ENCODE measurements around the gene NKX6-2. TPM values are rescaled to one million over a fixed set of nuclear protein-coding genes. Genes with fewer than 3 reads are reported as not detected.

Gene NKX6-2
- total and polyA plus RNA-seq, 4 donors = 0.07 to 7.1 TPM; not detected in 2

DNA sequence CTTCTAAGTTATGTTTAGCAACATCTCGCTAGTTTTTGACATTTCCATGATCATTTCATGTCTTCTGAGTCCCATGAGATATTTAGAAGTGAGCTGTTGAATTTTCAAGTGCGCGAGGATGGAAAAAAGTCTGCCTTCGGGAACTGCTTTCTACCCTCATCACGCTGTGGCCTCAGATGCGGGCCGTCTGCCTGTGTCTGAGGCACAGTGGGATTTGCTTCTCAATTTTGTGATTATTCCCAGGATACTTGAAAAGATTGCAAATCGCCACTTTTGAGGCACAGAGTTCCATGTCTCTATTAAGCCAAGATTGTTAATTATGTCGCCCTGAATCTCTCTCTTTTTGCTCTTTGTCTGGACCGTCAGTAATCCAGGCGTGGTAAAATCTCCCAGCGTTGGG lies 30.8 kb upstream of the NKX6-2 start:
- H3K4me3 ChIP-seq (ENCODE audit: low read depth in 1 of 3, low read length in 3 of 3) = no peak overlapping the region
- H3K27ac ChIP-seq (ENCODE audit: low read depth in 1 of 2, low read length in 2 of 2) = no peak overlapping the region
- no peak overlapping the region for H3K9ac ChIP-seq (ENCODE audit: low read depth in 1 of 2, low read length in 2 of 2)
- 83% methylated on average over 12 of the region's 12 CpGs for WGBS
- H3K36me3 ChIP-seq (ENCODE audit: control insufficient read depth in 4 of 4, insufficient read depth in 3 of 4, low read depth in 1 of 4, low read length in 3 of 4) = no peaks in the 10 kb centered on the region
- no peaks in the 10 kb centered on the region for H3K27me3 ChIP-seq (ENCODE audit: control insufficient read depth in 4 of 4, insufficient read depth in 4 of 4, low read length in 3 of 4)
- H3K4me1 ChIP-seq (ENCODE audit: control insufficient read depth in 4 of 4, insufficient read depth in 4 of 4, low read length in 3 of 4) = no peaks in the 10 kb centered on the region
- no peak for DNase-seq (ENCODE audit: low spot score)
- peaks cover 0 to 4% (median 0%) of the 10 kb centered on the region in 4 donors for H3K9me3 ChIP-seq (ENCODE audit: control insufficient read depth in 4 of 4, low read length in 3 of 4)
- TF ChIP-seq FOXA1 (IDR thresholded peaks at IDR 0.05) (no peak), EGR1 (IDR thresholded peaks at IDR 0.05; ENCODE audit: low read depth in 2 of 2) (no peak), GABPA (IDR thresholded peaks at IDR 0.05 in 1 of 2, conservative IDR thresholded peaks at IDR 0.05 in 1 of 2) (no peak), SP1 (IDR thresholded peaks at IDR 0.05) (no peak), YY1 (IDR thresholded peaks at IDR 0.05) (no peak), HNF4G (IDR thresholded peaks at IDR 0.05) (no peak), TAF1 (conservative IDR thresholded peaks at IDR 0.05) (no peak), HNF4A (conservative IDR thresholded peaks at IDR 0.05) (no peak), JUND (IDR thresholded peaks at IDR 0.05) (no peak), RXRA (IDR thresholded peaks at IDR 0.05) (no peak), RAD21 (IDR thresholded peaks at IDR 0.05) (no peak), FOXA2 (IDR thresholded peaks at IDR 0.05) (no peak), NR2F2 (IDR thresholded peaks at IDR 0.05) (no peak)
- TF ChIP-seq, protein P1, sequence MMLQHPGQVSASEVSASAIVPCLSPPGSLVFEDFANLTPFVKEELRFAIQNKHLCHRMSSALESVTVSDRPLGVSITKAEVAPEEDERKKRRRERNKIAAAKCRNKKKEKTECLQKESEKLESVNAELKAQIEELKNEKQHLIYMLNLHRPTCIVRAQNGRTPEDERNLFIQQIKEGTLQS (IDR thresholded peaks at IDR 0.05) = no peak
- TF ChIP-seq, protein P2, sequence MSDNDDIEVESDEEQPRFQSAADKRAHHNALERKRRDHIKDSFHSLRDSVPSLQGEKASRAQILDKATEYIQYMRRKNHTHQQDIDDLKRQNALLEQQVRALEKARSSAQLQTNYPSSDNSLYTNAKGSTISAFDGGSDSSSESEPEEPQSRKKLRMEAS (IDR thresholded peaks at IDR 0.05) = no peak
- TF ChIP-seq, protein P3, sequence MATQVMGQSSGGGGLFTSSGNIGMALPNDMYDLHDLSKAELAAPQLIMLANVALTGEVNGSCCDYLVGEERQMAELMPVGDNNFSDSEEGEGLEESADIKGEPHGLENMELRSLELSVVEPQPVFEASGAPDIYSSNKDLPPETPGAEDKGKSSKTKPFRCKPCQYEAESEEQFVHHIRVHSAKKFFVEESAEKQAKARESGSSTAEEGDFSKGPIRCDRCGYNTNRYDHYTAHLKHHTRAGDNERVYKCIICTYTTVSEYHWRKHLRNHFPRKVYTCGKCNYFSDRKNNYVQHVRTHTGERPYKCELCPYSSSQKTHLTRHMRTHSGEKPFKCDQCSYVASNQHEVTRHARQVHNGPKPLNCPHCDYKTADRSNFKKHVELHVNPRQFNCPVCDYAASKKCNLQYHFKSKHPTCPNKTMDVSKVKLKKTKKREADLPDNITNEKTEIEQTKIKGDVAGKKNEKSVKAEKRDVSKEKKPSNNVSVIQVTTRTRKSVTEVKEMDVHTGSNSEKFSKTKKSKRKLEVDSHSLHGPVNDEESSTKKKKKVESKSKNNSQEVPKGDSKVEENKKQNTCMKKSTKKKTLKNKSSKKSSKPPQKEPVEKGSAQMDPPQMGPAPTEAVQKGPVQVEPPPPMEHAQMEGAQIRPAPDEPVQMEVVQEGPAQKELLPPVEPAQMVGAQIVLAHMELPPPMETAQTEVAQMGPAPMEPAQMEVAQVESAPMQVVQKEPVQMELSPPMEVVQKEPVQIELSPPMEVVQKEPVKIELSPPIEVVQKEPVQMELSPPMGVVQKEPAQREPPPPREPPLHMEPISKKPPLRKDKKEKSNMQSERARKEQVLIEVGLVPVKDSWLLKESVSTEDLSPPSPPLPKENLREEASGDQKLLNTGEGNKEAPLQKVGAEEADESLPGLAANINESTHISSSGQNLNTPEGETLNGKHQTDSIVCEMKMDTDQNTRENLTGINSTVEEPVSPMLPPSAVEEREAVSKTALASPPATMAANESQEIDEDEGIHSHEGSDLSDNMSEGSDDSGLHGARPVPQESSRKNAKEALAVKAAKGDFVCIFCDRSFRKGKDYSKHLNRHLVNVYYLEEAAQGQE (IDR thresholded peaks at IDR 0.05) = no peak
- TF ChIP-seq, protein P4, sequence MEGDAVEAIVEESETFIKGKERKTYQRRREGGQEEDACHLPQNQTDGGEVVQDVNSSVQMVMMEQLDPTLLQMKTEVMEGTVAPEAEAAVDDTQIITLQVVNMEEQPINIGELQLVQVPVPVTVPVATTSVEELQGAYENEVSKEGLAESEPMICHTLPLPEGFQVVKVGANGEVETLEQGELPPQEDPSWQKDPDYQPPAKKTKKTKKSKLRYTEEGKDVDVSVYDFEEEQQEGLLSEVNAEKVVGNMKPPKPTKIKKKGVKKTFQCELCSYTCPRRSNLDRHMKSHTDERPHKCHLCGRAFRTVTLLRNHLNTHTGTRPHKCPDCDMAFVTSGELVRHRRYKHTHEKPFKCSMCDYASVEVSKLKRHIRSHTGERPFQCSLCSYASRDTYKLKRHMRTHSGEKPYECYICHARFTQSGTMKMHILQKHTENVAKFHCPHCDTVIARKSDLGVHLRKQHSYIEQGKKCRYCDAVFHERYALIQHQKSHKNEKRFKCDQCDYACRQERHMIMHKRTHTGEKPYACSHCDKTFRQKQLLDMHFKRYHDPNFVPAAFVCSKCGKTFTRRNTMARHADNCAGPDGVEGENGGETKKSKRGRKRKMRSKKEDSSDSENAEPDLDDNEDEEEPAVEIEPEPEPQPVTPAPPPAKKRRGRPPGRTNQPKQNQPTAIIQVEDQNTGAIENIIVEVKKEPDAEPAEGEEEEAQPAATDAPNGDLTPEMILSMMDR (IDR thresholded peaks at IDR 0.05; ENCODE audit: low read depth, low read length, missing input control) = no peak
- TF ChIP-seq, protein P5, sequence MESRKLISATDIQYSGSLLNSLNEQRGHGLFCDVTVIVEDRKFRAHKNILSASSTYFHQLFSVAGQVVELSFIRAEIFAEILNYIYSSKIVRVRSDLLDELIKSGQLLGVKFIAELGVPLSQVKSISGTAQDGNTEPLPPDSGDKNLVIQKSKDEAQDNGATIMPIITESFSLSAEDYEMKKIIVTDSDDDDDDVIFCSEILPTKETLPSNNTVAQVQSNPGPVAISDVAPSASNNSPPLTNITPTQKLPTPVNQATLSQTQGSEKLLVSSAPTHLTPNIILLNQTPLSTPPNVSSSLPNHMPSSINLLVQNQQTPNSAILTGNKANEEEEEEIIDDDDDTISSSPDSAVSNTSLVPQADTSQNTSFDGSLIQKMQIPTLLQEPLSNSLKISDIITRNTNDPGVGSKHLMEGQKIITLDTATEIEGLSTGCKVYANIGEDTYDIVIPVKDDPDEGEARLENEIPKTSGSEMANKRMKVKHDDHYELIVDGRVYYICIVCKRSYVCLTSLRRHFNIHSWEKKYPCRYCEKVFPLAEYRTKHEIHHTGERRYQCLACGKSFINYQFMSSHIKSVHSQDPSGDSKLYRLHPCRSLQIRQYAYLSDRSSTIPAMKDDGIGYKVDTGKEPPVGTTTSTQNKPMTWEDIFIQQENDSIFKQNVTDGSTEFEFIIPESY (IDR thresholded peaks at IDR 0.05) = no peak
